HEK293 (cell line): ENCODE data around the gene ARG2.

Source experiments
- CTCF ChIA-PET: fragments of 350-600 bp; formaldehyde crosslinking; extraction: SDS; loops from one replicate; lab custom pipeline; 2021; ENCODE audit warnings: antibody characterized with exemption; lab: Yijun Ruan, JAX
- POLR2A ChIA-PET: fragments of 300-600 bp; formaldehyde crosslinking; extraction: SDS; loops from one replicate; lab custom pipeline; 2020; ENCODE audit warnings: antibody characterized with exemption, inconsistent platforms; lab: Yijun Ruan, JAX
- H3K27ac ChIP-seq: fragments of 200-500 bp; sonication (Bioruptor generic); 2 replicates; pipeline ENCODE4 v1.5.1; 2014; ENCODE audit warnings: low read depth, low read length, control low read depth, inconsistent platforms; ENCODE audit errors: extremely low read depth
- H3K36me3 ChIP-seq, 2 experiments: fragments of 200-500 bp in 1 of 2; sonication (Bioruptor generic) in 1 of 2; 1 replicate in 1 of 2; 2 replicates in 1 of 2; pipeline ENCODE4 v1.5.1; 2014 to 2017; ENCODE audit warnings: inconsistent platforms in 2 of 2, low read length in 2 of 2; ENCODE audit not compliant: control insufficient read depth in 2 of 2, insufficient read depth in 1 of 2
- H3K4me1 ChIP-seq: fragments of 200-500 bp; sonication (Bioruptor generic); 2 replicates; pipeline ENCODE4 v1.5.1; 2014; ENCODE audit warnings: mild to moderate bottlenecking, low read length, inconsistent platforms; ENCODE audit not compliant: control insufficient read depth, insufficient read depth
- H3K4me3 ChIP-seq: 2 replicates; pipeline ENCODE4 v1.5.1; 2011; ENCODE audit warnings: low read depth, mild to moderate bottlenecking, control low read depth, low read length, moderate library complexity
- H3K9me3 ChIP-seq: fragments of 200-500 bp; sonication (Bioruptor generic); 2 replicates; pipeline ENCODE4 v1.5.1; 2014; ENCODE audit warnings: low read depth, low read length, inconsistent platforms; ENCODE audit not compliant: control insufficient read depth, insufficient read depth
- EGR2 ChIP-seq: fragments of 450-650 bp; formaldehyde crosslinking; IDR thresholded peaks from 2 replicates; pipeline ENCODE4 v1.5.1; 2016; ENCODE audit warnings: low read depth, missing biosample characterization, missing genetic modification characterization
- MEIS1 ChIP-seq: sonication (generic); formaldehyde crosslinking; IDR thresholded peaks from 2 replicates; pipeline ENCODE4 v1.8.1; 2022; ENCODE audit warnings: missing genetic modification reagents, mild to moderate bottlenecking, borderline replicate concordance
- PRDM2 ChIP-seq: fragments of 450-650 bp; formaldehyde crosslinking; IDR thresholded peaks from 2 replicates; pipeline ENCODE4 v1.5.1; 2016; ENCODE audit warnings: missing biosample characterization, missing genetic modification characterization, borderline replicate concordance
- RBAK ChIP-seq: fragments of 450-650 bp; formaldehyde crosslinking; IDR thresholded peaks from 2 replicates; pipeline ENCODE4 v1.5.1; 2016; ENCODE audit warnings: missing biosample characterization, missing genetic modification characterization
- SP7 ChIP-seq: fragments of 450-650 bp; formaldehyde crosslinking; IDR thresholded peaks from 2 replicates; pipeline ENCODE4 v1.5.1; 2016; ENCODE audit warnings: missing biosample characterization, missing genetic modification characterization
- ZFP3 ChIP-seq: fragments of 450-650 bp; formaldehyde crosslinking; IDR thresholded peaks from 2 replicates; pipeline ENCODE4 v1.5.1; 2016; ENCODE audit warnings: low read depth, missing biosample characterization, missing genetic modification characterization
- ZFP37 ChIP-seq: fragments of 450-650 bp; formaldehyde crosslinking; IDR thresholded peaks from 2 replicates; pipeline ENCODE4 v1.5.1; 2016; ENCODE audit warnings: missing biosample characterization, missing genetic modification characterization
- ZNF19 ChIP-seq: fragments of 450-650 bp; formaldehyde crosslinking; IDR thresholded peaks from 2 replicates; pipeline ENCODE4; 2016; ENCODE audit warnings: missing biosample characterization, missing genetic modification characterization, low read depth
- ZNF274 ChIP-seq, 2 experiments: fragments of 200-500 bp in 1 of 2; fragments of 450-650 bp in 1 of 2; sonication (Bioruptor generic) in 1 of 2; formaldehyde crosslinking in 1 of 2; IDR thresholded peaks; 2 replicates each; pipeline versions ENCODE4 v1.5.1 to v1.6.1; 2014 to 2016; ENCODE audit warnings: borderline replicate concordance in 1 of 2, inconsistent platforms in 1 of 2, low read length in 1 of 2, missing biosample characterization in 1 of 2, missing genetic modification characterization in 1 of 2
- ZNF350 ChIP-seq: fragments of 450-650 bp; formaldehyde crosslinking; IDR thresholded peaks from 2 replicates; pipeline ENCODE4 v1.5.0; 2017; ENCODE audit warnings: missing biosample characterization, mild to moderate bottlenecking, missing genetic modification characterization
- ZNF548 ChIP-seq: fragments of 450-650 bp; formaldehyde crosslinking; IDR thresholded peaks from 2 replicates; pipeline ENCODE4 v1.5.1; 2016; ENCODE audit warnings: missing biosample characterization, missing genetic modification characterization
- ZNF596 ChIP-seq: fragments of 450-650 bp; IDR thresholded peaks from 2 replicates; pipeline ENCODE4 v1.5.0; 2018; ENCODE audit warnings: missing biosample characterization, mild to moderate bottlenecking, missing genetic modification characterization, moderate library complexity
- ZNF645 ChIP-seq: fragments of 450-650 bp; formaldehyde crosslinking; IDR thresholded peaks from 2 replicates; pipeline ENCODE4; 2016; ENCODE audit warnings: missing biosample characterization, missing genetic modification characterization
- ZNF704 ChIP-seq: fragments of 450-650 bp; formaldehyde crosslinking; IDR thresholded peaks from 2 replicates; pipeline ENCODE4 v1.5.1; 2016; ENCODE audit warnings: missing biosample characterization, missing genetic modification characterization
- ZNF747 ChIP-seq: fragments of 450-650 bp; formaldehyde crosslinking; IDR thresholded peaks from 2 replicates; pipeline ENCODE4 v1.5.1; 2016; ENCODE audit warnings: missing biosample characterization, missing genetic modification characterization
- ZNF76 ChIP-seq: fragments of 450-650 bp; formaldehyde crosslinking; IDR thresholded peaks from 2 replicates; pipeline ENCODE4; 2016; ENCODE audit warnings: low read depth, missing biosample characterization, missing genetic modification characterization, borderline replicate concordance
- ZNF777 ChIP-seq: fragments of 450-650 bp; formaldehyde crosslinking; IDR thresholded peaks from 2 replicates; pipeline ENCODE4 v1.5.1; 2017; ENCODE audit warnings: missing biosample characterization, missing genetic modification characterization, borderline replicate concordance
- ZNF791 ChIP-seq: fragments of 450-650 bp; formaldehyde crosslinking; IDR thresholded peaks from 2 replicates; pipeline ENCODE4 v1.5.1; 2016; ENCODE audit warnings: missing biosample characterization, missing genetic modification characterization
- ZSCAN23 ChIP-seq: fragments of 450-650 bp; formaldehyde crosslinking; IDR thresholded peaks from 2 replicates; pipeline ENCODE4 v1.5.1; 2016; ENCODE audit warnings: missing biosample characterization, missing genetic modification characterization
- TF ChIP-seq, protein P1 (sequence below): fragments of 450-650 bp; formaldehyde crosslinking; IDR thresholded peaks from 2 replicates; pipeline ENCODE4 v1.5.1; 2016; ENCODE audit warnings: missing biosample characterization, missing genetic modification characterization, borderline replicate concordance

ARG2 gene

DNA sequence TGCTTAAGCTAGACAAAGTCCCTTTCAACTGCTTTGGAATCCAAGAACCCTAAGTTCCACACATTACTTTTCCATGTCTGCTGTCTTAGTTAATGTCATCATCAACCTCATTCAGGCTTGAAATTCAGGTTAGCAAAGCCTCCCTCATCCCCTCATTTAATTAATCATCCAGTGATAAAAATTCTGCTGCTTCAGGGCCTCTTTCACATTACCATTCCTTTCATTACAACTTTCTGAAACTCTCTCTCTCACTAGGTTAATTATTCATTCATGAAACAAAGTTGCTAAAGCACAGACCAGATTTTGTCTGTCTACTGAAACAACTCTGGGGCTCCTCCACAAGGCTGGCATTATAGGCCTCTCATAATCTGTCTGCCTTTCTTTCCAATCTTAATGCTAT, 64.1 kb downstream of the ARG2 start:
- POLR2A ChIA-PET: no interaction called here
- Histone ChIP-seq H3K36me3 (peaks cover 78 to 90% of the 10 kb centered on the region in 2 experiments), H3K4me3 (no peak overlapping the region), H3K27ac (no peak overlapping the region), H3K4me1 (no peaks in the 10 kb centered on the region), H3K9me3 (no peaks in the 10 kb centered on the region)
- TF ChIP-seq ZNF76: no peak
- CTCF ChIA-PET: interaction anchor here (0.8 kb wide), 1 partner anchor 21 kb away, joined by 3 read pairs; no protein-coding TSS in a partner anchor

DNA sequence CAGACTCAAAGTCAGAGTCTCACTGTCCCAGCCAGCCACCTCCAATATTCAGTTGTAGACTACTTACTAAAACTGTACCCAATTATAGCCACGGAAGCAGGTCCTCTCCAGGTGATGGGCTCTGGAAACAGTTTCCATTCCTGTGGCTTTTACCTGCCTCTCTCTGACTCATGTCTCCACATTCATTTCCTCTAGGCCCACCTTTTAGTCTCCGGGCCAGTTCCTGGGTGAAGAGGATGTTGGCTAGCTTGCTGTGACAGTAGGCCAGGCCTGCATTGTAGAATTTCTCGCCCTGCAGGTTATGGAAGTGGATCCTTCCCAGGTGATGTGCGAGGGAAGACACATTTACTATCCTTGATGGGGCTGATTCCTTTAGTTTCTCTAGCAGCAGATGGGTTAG, 70.3 kb downstream of the ARG2 start:
- no peaks in the 10 kb centered on the region for H3K9me3 ChIP-seq
- ChIA-PET POLR2A (no interaction called here), CTCF (interaction anchor here (0.6 kb wide), 2 partner anchors 327 to 1036 kb away, joined by 3 to 4 read pairs; no protein-coding TSS in a partner anchor)
- H3K4me1 ChIP-seq: peaks cover 5% of the 10 kb centered on the region; the same call in 1 of the 2 replicates
- no peak overlapping the region for H3K4me3 ChIP-seq
- H3K27ac ChIP-seq: no peak overlapping the region
- TF ChIP-seq ZNF274 (IDR thresholded peaks at IDR 0.05; ENCODE audit: low read length): no peak
- TF ChIP-seq ZNF274 (tag by site-specific recombination; IDR thresholded peaks at IDR 0.05; ENCODE audit: borderline replicate concordance): no peak
- TF ChIP-seq EGR2: no peak
- TF ChIP-seq SP7 (tag by site-specific recombination): no peak
- TF ChIP-seq ZNF19: no peak
- no peak for TF ChIP-seq ZNF747 (tag by site-specific recombination)
- TF ChIP-seq ZNF350: no peak
- no peak for TF ChIP-seq ZNF777
- TF ChIP-seq, protein P1, sequence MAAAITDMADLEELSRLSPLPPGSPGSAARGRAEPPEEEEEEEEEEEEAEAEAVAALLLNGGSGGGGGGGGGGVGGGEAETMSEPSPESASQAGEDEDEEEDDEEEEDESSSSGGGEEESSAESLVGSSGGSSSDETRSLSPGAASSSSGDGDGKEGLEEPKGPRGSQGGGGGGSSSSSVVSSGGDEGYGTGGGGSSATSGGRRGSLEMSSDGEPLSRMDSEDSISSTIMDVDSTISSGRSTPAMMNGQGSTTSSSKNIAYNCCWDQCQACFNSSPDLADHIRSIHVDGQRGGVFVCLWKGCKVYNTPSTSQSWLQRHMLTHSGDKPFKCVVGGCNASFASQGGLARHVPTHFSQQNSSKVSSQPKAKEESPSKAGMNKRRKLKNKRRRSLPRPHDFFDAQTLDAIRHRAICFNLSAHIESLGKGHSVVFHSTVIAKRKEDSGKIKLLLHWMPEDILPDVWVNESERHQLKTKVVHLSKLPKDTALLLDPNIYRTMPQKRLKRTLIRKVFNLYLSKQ (tag by site-specific recombination): no peak
- TF ChIP-seq ZNF548 (tag by site-specific recombination): no peak
- no peak for TF ChIP-seq RBAK (tag by site-specific recombination)
- TF ChIP-seq ZSCAN23 (tag by site-specific recombination): no peak
- TF ChIP-seq ZNF791 (tag by site-specific recombination): no peak
- no peak for TF ChIP-seq ZNF645 (tag by site-specific recombination)
- TF ChIP-seq ZNF704 (tag by site-specific recombination): no peak
- no peak for TF ChIP-seq ZFP37 (tag by site-specific recombination)
- no peak for TF ChIP-seq MEIS1 (CRISPR knock-in tag)
- no peak for TF ChIP-seq PRDM2 (tag by site-specific recombination)
- no peak for TF ChIP-seq ZFP3
- no peak for TF ChIP-seq ZNF596
- H3K36me3 ChIP-seq: peaks cover 60 to 86% of the 10 kb centered on the region in 2 experiments
